Measurements from ENCODE around the gene PHKA1.

- no peak for TF ChIP-seq EP300 (IDR thresholded peaks at IDR 0.05; ENCODE audit: borderline replicate concordance)
- TF ChIP-seq TAF1 (IDR thresholded peaks at IDR 0.05; ENCODE audit: low read depth): no peak
- no peak for TF ChIP-seq TEAD4 (IDR thresholded peaks at IDR 0.05)
- TF ChIP-seq, protein P1, sequence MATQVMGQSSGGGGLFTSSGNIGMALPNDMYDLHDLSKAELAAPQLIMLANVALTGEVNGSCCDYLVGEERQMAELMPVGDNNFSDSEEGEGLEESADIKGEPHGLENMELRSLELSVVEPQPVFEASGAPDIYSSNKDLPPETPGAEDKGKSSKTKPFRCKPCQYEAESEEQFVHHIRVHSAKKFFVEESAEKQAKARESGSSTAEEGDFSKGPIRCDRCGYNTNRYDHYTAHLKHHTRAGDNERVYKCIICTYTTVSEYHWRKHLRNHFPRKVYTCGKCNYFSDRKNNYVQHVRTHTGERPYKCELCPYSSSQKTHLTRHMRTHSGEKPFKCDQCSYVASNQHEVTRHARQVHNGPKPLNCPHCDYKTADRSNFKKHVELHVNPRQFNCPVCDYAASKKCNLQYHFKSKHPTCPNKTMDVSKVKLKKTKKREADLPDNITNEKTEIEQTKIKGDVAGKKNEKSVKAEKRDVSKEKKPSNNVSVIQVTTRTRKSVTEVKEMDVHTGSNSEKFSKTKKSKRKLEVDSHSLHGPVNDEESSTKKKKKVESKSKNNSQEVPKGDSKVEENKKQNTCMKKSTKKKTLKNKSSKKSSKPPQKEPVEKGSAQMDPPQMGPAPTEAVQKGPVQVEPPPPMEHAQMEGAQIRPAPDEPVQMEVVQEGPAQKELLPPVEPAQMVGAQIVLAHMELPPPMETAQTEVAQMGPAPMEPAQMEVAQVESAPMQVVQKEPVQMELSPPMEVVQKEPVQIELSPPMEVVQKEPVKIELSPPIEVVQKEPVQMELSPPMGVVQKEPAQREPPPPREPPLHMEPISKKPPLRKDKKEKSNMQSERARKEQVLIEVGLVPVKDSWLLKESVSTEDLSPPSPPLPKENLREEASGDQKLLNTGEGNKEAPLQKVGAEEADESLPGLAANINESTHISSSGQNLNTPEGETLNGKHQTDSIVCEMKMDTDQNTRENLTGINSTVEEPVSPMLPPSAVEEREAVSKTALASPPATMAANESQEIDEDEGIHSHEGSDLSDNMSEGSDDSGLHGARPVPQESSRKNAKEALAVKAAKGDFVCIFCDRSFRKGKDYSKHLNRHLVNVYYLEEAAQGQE (IDR thresholded peaks at IDR 0.05; ENCODE audit: low read depth): no peak
- no peak for TF ChIP-seq MAX (IDR thresholded peaks at IDR 0.05)
- TF ChIP-seq FOXM1 (IDR thresholded peaks at IDR 0.05; ENCODE audit: borderline replicate concordance, low read depth): no peak
- no peak for TF ChIP-seq YY1 (IDR thresholded peaks at IDR 0.05; ENCODE audit: low read depth)
- no peak for TF ChIP-seq CEBPB (IDR thresholded peaks at IDR 0.05)
Observed at GRCh38 chrX:72716766-72717165, 2.7 kb upstream of the PHKA1 start.

Data from Ishikawa (cell line).